HG03354 (cell line): ENCODE data around the gene SLC37A1.
"Not testable (repeated sequence)": the region's sequence is repeated elsewhere in the genome, so short reads cannot be mapped to it uniquely, and the experiment has no call there.

Experiments
- ATAC-seq: cut with Tn5 transposase; IDR thresholded peaks from one replicate; pipeline ENCODE4 v1.9.1; 2021; ENCODE audit warnings: mild to moderate bottlenecking; ENCODE audit not compliant: unreplicated experiment, poor library complexity, severe bottlenecking

The SLC37A1 gene

GRCh38 chr21:42599486-42599885, 85.8 kb downstream of the SLC37A1 start:
- no peak for ATAC-seq

- no peak for ATAC-seq
Measured at GRCh38 chr21:42599962-42600361, 86.3 kb downstream of the SLC37A1 start.

- ATAC-seq = no peak
Measured at GRCh38 chr21:42601656-42602055, 88.0 kb downstream of the SLC37A1 start.

- ATAC-seq = no peak
Measured at GRCh38 chr21:42607102-42607501, 93.5 kb downstream of the SLC37A1 start.

- ATAC-seq = no peak
Measured at GRCh38 chr21:42607525-42608102, 94.0 kb downstream of the SLC37A1 start.

- ATAC-seq = no peak
Measured at GRCh38 chr21:42608446-42608845, 94.8 kb downstream of the SLC37A1 start.

GRCh38 chr21:42609811-42610210, 96.2 kb downstream of the SLC37A1 start:
- ATAC-seq = peak; percentile 54

GRCh38 chr21:42611852-42612251, 98.2 kb downstream of the SLC37A1 start:
- no peak for ATAC-seq

GRCh38 chr21:42612390-42612789, 98.7 kb downstream of the SLC37A1 start:
- ATAC-seq = no peak

- ATAC-seq = no peak
Measured at GRCh38 chr21:42613756-42614155, 100.1 kb downstream of the SLC37A1 start.

GRCh38 chr21:42614396-42614795, 100.7 kb downstream of the SLC37A1 start:
- ATAC-seq = no peak

- no peak for ATAC-seq
Measured at GRCh38 chr21:42614811-42615351, 101.2 kb downstream of the SLC37A1 start.

GRCh38 chr21:42615377-42615776, 101.7 kb downstream of the SLC37A1 start:
- ATAC-seq = not testable (repeated sequence)

GRCh38 chr21:42615924-42616323, 102.3 kb downstream of the SLC37A1 start:
- ATAC-seq = no peak

GRCh38 chr21:42616446-42616845, 102.8 kb downstream of the SLC37A1 start:
- no peak for ATAC-seq

GRCh38 chr21:42616941-42617340, 103.3 kb downstream of the SLC37A1 start:
- ATAC-seq = no peak

GRCh38 chr21:42617486-42617885, 103.8 kb downstream of the SLC37A1 start:
- no peak for ATAC-seq

GRCh38 chr21:42618707-42619102, 105.1 kb downstream of the SLC37A1 start:
- ATAC-seq = no peak

- ATAC-seq = no peak
Measured at GRCh38 chr21:42619166-42619565, 105.5 kb downstream of the SLC37A1 start.

GRCh38 chr21:42619841-42620240, 106.2 kb downstream of the SLC37A1 start:
- no peak for ATAC-seq

GRCh38 chr21:42621166-42621818, 107.6 kb downstream of the SLC37A1 start:
- ATAC-seq = no peak

GRCh38 chr21:42621819-42622177, 108.1 kb downstream of the SLC37A1 start:
- ATAC-seq = no peak
